Gastroesophageal sphincter (tissue), 4 donors: ENCODE results near the gene RABL6. TPM values are rescaled to one million over a fixed set of nuclear protein-coding genes. Genes with fewer than 3 reads are reported as not detected.

Source experiments
- ATAC-seq: fragments of 150-250 bp; one replicate; pipeline ENCODE4 v1.9.1; 2016; ENCODE audit warnings: mild to moderate bottlenecking, moderate library complexity
- H3K27ac ChIP-seq, 4 donors: fragments of 200-600 bp; sonication (generic) in 3 of 4; 1 replicate in 3 of 4; 2 replicates in 1 of 4; pipeline ENCODE4 v1.5.1; 2016 to 2019
- H3K27me3 ChIP-seq: fragments of 200-600 bp; sonication (generic); one replicate; pipeline ENCODE4 v1.5.1; 2019
- H3K36me3 ChIP-seq, 2 donors: fragments of 200-600 bp; sonication (generic); one replicate each; pipeline ENCODE4 v1.5.1; 2019; ENCODE audit warnings: control low read depth in 1 of 2
- H3K4me1 ChIP-seq, 3 donors: fragments of 200-600 bp; sonication (generic); 1 replicate in 2 of 3; 2 replicates in 1 of 3; pipeline ENCODE4 v1.5.1; 2016 to 2019; ENCODE audit warnings: control low read depth in 2 of 3
- H3K4me3 ChIP-seq, 2 donors: fragments of 200-600 bp; sonication (generic); one replicate each; pipeline ENCODE4 v1.5.1; 2019; ENCODE audit warnings: mild to moderate bottlenecking in 1 of 2, moderate library complexity in 1 of 2
- H3K9me3 ChIP-seq, 3 donors: fragments of 200-600 bp; sonication (generic); one replicate each; pipeline ENCODE4 v1.5.1; 2017 to 2019; ENCODE audit warnings: control low read depth in 2 of 3
- EP300 ChIP-seq: sonication (generic); formaldehyde crosslinking; IDR thresholded peaks from one replicate; pipeline ENCODE4 v1.6.1; 2017; ENCODE audit warnings: antibody characterized with exemption, mild to moderate bottlenecking
- POLR2A ChIP-seq, 2 donors: fragments of 450-650 bp; IDR thresholded peaks; one replicate each; pipeline ENCODE4 v1.6.1; 2017; ENCODE audit warnings: antibody characterized with exemption in 2 of 2, mild to moderate bottlenecking in 2 of 2, moderate library complexity in 1 of 2
- POLR2AphosphoS5 ChIP-seq: sonication (generic); formaldehyde crosslinking; IDR thresholded peaks from one replicate; pipeline ENCODE4 v1.6.1; 2017; ENCODE audit warnings: antibody characterized with exemption
- WGBS, 2 donors: methylation state at CpG; one replicate each; pipeline ENCODE4 v1.1.5; 2018; ENCODE audit warnings: low coverage in 1 of 2; 5-methylcytosine and 5-hydroxymethylcytosine counted together
- total RNA-seq, 4 donors: library from RNA; depleted of rRNA; stranded (reverse); fragments of >200 nt; gene quantifications; one replicate each; pipeline ENCODE4 v1.1.0, GENCODE V29; 2016
- TF ChIP-seq, protein P1 (sequence below), 4 experiments: fragments of 200-600 bp in 2 of 4; fragments of 450-650 bp in 2 of 4; sonication (generic) in 1 of 4; IDR thresholded peaks; one replicate each; pipeline ENCODE4 v1.5.1; 2017 to 2019; ENCODE audit warnings: antibody characterized with exemption in 4 of 4, mild to moderate bottlenecking in 2 of 4, moderate library complexity in 2 of 4

Gene RABL6
- total RNA-seq, 4 donors from 2014 or later, result 54.8 to 109 (median 71.2) TPM

DNA sequence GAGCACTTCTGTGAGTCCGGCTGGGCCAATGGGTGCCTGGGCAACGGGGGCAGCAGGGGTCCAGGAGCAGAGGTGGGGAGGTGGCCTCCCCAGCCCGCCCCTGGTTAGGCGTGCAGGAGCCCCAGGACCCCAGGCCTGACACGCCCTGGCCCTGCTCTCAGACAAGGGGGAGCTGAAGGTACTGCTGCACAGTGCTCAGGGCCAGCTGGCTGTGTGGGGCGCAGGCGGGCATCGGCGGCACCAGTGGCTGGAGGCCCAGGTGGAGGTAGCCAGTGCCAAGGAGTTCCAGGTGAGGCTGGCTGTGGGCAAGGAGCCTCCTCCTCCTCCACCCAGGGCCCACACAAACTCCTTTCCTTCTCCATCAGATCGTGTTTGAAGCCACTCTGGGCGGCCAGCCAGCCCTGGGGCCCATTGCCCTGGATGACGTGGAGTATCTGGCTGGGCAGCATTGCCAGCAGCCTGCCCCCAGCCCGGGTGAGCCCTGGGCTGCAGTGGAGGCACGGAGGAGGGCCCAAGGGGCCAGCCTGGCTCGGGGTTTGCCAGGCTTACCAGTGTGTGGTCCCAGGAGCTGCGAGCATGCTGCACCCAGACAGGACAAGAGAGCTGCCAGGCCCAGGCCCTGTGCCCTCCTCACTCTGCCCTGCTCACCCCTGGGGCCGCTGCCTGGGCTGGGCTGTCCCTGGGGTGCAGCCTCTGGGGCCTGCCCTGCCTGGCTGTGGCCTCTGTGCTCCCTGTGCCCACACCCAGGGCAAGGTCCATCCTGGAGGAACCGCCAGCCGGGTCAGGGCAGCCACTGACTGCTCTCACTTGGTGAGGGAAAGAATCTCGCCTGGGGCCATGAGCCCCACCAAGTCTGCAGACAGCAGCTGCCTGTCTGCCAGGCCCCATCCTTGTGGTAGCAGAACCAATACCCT is 51.4 kb downstream of the RABL6 start:
- ATAC-seq, result peak; percentile 31
- peak overlapping the region in 3 of 4 donors; percentile 22 to 62 (median 48) for H3K27ac ChIP-seq
- TF ChIP-seq, protein P1, sequence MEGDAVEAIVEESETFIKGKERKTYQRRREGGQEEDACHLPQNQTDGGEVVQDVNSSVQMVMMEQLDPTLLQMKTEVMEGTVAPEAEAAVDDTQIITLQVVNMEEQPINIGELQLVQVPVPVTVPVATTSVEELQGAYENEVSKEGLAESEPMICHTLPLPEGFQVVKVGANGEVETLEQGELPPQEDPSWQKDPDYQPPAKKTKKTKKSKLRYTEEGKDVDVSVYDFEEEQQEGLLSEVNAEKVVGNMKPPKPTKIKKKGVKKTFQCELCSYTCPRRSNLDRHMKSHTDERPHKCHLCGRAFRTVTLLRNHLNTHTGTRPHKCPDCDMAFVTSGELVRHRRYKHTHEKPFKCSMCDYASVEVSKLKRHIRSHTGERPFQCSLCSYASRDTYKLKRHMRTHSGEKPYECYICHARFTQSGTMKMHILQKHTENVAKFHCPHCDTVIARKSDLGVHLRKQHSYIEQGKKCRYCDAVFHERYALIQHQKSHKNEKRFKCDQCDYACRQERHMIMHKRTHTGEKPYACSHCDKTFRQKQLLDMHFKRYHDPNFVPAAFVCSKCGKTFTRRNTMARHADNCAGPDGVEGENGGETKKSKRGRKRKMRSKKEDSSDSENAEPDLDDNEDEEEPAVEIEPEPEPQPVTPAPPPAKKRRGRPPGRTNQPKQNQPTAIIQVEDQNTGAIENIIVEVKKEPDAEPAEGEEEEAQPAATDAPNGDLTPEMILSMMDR (IDR thresholded peaks at IDR 0.05), result no peak
- TF ChIP-seq EP300 (no peak), POLR2AphosphoS5 (no peak), POLR2A (IDR thresholded peaks at IDR 0.05) (no peak)
- peaks cover 0 to 42% of the 10 kb centered on the region in 2 donors for H3K36me3 ChIP-seq
- no peak overlapping the region for H3K4me3 ChIP-seq
- no peaks in the 10 kb centered on the region for H3K9me3 ChIP-seq
- no CpG with 5 or more reads among the region's 20 CpGs for WGBS, 2 donors
- H3K4me1 ChIP-seq, result peaks cover 0 to 21% (median 4%) of the 10 kb centered on the region in 3 donors
- H3K27me3 ChIP-seq, result no peaks in the 10 kb centered on the region

DNA sequence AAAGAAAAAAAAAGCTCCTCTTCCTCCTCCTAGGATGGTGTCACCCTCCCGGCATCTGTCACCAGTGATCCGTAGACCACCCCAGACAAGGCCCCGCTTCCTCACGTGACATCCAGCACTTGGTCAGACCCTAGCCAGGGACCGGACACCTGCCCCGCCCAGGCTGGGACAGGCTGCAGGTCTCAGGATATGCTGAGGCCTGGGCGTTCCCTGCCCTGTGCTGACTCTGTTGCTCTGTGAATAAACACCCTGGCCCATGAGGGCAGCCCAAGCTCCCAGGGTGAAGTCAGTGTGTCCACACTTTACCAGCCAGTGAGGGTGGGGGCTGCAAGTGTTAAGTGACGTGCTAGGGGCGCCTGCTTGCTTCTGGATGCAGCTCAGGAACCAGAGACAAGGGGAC is 52.8 kb downstream of the RABL6 start:
- Histone ChIP-seq H3K27me3 (no peaks in the 10 kb centered on the region), H3K27ac (no peak overlapping the region), H3K4me3 (no peak overlapping the region), H3K9me3 (no peaks in the 10 kb centered on the region), H3K36me3 (peaks cover 0 to 49% of the 10 kb centered on the region in 2 donors), H3K4me1 (peaks cover 3 to 35% (median 11%) of the 10 kb centered on the region in 3 donors)
- no peak for TF ChIP-seq POLR2AphosphoS5
- WGBS, 2 donors, result 63% methylated on average over 3 of the region's 9 CpGs; no CpG with 5 or more reads in 1 of the 2 donors
- no peak for ATAC-seq

DNA sequence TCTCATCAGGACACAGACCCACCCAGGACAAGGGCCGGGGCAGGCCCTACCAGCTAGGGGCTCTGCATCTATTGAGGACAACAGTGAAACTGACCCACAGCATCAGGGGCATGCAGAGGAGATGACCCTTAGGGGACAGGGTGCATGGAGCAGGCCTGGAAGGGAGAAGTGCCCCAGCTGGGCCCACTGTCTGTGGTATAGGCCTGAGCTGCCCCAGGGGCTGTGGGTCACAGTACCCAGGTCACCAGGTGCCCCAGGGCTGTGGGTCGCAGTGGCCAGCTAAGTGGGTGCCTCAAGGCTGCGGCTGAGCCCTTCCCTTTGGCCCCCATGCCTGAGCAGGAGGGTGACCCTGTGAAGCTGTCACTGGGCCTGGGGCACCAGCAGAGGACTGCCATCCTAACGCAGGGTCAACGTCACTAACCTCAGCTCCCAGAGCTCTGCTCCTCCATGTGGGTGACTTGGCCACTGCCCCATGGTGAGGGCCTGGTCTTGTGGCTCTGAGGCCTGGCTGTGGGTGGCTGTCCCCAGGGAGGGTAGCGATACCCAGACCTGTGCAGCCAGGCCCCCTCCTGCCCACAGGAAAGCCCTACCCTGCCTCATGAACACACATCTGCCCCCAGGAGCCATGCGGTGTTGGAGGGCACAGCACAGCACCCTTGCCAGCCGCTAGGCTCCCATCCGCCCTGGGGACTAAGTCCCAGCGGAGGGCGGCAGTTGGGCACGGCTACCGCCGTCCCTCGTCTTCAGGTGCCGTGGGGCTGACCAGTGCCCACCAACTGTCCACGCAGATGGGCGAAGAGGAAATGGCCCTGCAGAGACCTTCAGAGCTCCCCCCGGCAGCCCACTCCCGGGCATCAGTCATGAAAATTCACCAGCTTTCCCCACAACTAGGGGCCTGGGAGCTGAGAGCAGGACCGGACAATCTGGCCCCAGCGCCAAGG is 53.5 kb downstream of the RABL6 start:
- Histone ChIP-seq H3K27me3 (no peaks in the 10 kb centered on the region), H3K4me3 (no peak overlapping the region), H3K36me3 (peaks cover 0 to 49% of the 10 kb centered on the region in 2 donors), H3K9me3 (no peaks in the 10 kb centered on the region), H3K4me1 (peaks cover 3 to 37% (median 11%) of the 10 kb centered on the region in 3 donors), H3K27ac (no peak overlapping the region)
- no CpG with 5 or more reads among the region's 22 CpGs for WGBS, 2 donors
- TF ChIP-seq POLR2AphosphoS5, result no peak
- TF ChIP-seq, protein P1 (IDR thresholded peaks at IDR 0.05), result no peak
- ATAC-seq, result no peak

DNA sequence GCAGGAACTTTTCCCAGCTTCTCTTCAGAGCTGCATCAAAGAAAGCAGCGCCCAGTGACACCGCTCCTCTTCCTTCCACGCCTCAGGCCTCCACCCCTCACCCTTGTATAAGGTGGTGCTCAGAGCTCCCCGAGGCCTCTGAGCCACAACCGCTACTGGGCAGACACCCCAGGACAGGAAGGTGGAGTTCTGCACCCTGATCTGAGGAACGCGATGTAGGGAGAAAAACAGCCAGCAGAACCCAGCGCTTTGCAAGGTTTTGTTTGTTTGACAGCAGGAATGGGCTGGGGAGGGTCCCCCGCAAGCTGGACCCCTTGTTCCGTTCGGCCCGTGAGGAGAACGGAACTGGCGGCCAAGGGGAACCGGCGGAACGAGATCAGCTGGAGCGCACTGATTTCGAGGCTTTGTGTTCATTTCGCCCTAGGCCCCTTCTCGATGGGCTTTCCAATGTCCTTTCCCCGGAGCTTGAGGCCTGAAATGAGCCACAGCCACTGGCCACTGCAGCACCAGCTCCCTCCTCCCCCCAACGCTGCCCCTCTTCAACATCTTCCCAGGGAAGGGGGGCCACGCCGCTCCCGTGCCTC is 54.2 kb downstream of the RABL6 start:
- TF ChIP-seq, protein P1 (IDR thresholded peaks at IDR 0.05), result no peak
- TF ChIP-seq EP300, result no peak
- TF ChIP-seq POLR2AphosphoS5, result no peak
- TF ChIP-seq POLR2A (IDR thresholded peaks at IDR 0.05), result no peak
- Histone ChIP-seq H3K4me3 (no peak overlapping the region), H3K9me3 (no peaks in the 10 kb centered on the region), H3K4me1 (peaks cover 3 to 40% (median 13%) of the 10 kb centered on the region in 3 donors), H3K36me3 (peaks cover 0 to 49% of the 10 kb centered on the region in 2 donors), H3K27me3 (no peaks in the 10 kb centered on the region), H3K27ac (no peak overlapping the region)
- ATAC-seq, result no peak
- 90% methylated on average over 8 of the region's 26 CpGs; no CpG with 5 or more reads in 1 of the 2 donors for WGBS, 2 donors
